Activated CD4-positive, alpha-beta T cell treated with anti-CD3 and anti-CD28 coated beads for 1 hour (primary cell): ENCODE results near the gene DNAJC5G.
"Not testable (repeated sequence)": the region's sequence is repeated elsewhere in the genome, so short reads cannot be mapped to it uniquely, and the experiment has no call there.

Experiments used
- DNase-seq: peaks from one replicate; pipeline ENCODE4 v3.0.0-alpha.2; 2020

The DNAJC5G gene

GRCh38 chr2:27313882-27314645 is 38.8 kb downstream of the DNAJC5G start:
- no peak for DNase-seq

DNA sequence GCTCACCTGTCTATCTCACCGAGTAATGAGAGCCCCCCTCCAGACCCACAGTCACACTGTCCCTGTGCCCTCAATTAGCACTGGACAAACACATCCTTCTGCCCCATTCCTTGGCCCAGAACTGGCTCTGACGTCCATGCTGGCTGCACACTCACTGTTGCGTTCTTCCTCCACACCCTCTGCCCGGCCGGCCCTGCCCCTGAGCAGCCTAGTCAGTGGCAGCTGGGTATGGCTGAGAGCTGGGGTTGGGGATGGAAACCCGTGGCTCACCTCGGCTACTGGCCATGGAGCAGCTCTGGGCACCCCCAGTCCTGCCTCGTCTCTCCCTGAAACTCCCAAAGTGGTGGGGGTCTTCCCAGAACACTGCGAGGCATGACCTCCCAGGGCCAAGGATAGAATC is 39.5 kb downstream of the DNAJC5G start:
- no peak for DNase-seq

DNA sequence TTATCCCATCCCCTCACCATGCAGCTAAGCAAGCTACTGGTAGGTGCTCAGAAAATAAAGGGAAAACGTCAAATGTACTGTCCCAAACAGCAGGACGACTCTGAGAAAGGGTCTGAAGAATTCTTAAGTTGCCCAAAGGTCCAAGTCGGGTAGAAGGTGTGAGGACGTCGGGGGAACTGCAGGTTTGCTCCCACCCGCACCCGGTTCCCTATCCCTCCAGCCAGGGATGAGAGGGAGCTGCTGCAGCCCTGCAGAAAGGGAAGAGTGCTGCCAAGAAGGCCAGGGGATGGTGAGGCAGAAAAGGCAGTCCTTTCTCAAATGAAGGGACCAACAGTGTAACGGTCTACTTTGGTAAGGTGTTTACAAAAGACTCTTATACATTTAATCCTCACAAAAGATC is 39.9 kb downstream of the DNAJC5G start:
- no peak for DNase-seq

DNA sequence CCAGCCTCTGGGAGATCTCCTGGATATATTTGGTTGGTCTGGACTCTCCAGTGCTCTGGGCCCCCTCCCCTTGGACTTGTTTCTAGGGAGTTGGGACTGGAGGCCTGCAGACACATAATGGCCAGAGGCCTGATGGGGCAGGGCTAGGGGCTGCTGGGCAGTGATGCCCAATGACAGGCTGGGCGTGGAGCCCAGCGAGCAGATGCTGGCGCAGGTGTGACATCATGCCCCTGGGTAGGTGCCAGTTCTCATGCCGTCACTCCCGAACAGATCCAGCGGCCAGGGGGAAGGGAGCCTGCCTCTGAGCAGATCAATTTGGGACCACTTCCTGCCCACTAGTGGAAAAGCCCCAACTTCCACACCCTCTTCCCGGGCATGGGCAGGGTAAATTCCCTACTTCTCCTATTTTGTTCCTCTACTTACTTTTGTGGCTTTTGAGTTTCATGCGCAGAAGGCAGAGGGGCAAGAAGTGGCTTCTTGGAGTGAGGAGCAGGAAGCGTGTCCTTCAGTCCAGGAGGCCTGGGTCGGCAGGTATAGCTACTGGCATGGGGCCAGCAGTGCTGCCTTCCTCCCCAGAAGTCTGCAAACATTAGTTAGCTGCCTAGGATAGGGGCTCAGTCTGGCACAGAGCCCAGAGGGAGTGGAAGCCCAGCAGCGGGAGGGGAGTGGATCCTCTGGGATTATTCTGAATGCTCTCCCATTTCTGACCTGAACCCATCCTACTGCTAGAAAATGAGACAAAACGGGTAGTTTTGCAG is 41.6 kb downstream of the DNAJC5G start:
- no peak for DNase-seq

DNA sequence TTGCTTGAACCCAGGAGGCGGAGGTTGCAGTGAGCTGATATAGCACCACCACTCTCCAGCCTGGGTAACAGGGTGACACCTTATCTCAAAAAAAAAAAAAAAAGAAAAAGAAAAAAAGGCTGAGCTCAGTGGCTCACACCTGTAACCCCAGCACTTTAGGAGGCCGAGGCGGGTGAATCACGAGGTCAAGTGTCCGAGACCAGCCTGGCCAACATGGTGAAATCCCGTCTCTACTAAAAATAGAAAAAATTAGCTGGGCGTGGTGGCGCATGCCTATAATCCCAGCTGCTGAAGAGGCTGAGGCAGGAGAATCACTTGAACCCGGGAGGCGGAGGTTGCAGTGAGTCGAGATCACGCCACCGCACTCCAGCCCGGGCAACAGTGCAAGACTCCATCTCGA is 44.6 kb downstream of the DNAJC5G start:
- DNase-seq, result not testable (repeated sequence)

DNA sequence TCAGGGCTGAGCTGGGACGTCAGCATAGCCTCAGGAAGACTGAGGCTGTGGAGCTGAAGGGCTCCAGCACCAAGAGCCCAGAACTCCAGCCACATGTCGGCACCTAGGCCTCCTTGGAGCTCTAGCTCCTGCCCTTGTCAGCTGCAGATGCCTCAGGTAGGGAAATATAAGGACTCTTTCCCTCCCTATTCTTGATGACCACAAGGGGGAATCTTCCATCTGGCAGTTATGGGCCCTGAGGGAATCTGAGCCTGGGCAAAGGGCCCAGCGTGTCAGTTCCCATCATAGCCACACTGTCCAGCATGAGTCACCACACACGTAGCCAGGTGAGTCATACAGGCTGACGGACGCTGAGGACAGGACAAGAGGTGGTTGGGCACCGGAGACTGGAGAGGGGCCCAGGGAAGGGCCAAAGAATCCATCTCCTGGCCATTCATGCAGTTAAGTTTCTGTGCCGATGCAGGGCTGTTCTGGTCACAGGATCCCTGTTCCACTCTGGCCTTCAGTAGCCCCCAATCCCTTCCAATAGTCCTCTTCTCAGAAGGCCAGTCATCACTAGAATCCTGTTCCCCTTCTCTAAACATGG is 45.8 kb downstream of the DNAJC5G start:
- no peak for DNase-seq

GRCh38 chr2:27322301-27322765 is 47.1 kb downstream of the DNAJC5G start:
- DNase-seq, result no peak

- DNase-seq, result peak; percentile 76
Observed at GRCh38 chr2:27322766-27323595, 47.7 kb downstream of the DNAJC5G start, which contains the start of gene MPV17. Gene MPV17, minus strand, starts transcription at chr2:27323097. Its CDS starts 580 bp downstream, at chr2:27322517.

DNA sequence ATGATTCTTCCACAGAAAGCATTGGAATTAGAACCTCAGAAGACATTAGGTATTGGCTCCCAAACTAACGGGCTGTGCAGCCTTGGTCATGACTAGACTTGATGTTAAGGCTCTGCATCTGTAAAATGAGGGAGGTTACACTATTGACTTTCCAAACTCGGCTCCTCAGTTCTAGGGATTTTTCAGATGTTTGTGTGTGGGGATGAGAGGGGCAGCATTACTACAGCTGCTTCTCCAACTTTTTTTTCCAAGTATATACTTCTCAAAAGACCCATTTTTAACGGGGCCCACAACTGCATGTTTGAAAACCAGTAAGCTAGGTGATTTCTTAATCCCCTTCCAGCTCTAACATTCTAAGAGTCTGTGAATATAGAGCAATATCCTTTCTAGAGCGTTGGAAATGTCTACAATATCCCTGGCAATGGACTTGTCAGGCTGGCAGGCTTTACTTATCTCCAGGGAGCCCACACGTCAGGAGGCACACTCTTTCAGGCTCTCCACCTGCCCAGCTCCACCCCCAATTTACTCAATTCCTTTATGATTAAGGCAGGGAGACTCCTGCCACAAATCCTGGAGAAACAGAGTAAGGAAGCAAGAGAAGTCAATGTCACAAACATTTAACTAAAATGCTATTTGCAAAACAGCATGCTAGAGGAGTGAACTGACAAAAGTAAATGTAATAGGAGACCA is 48.5 kb downstream of the DNAJC5G start:
- DNase-seq, result no peak

GRCh38 chr2:27324720-27325119 is 49.5 kb downstream of the DNAJC5G start:
- no peak for DNase-seq
